Left lung (tissue), 14 donors: ENCODE data around the gene CCDC170. TPM values are rescaled to one million over a fixed set of nuclear protein-coding genes. Genes with fewer than 3 reads are reported as not detected.
"Not testable (repeated sequence)": the region's sequence is repeated elsewhere in the genome, so short reads cannot be mapped to it uniquely, and the experiment has no call there.

ENCODE experiments used
- ATAC-seq: fragments of 200-7000 bp; cut with Tn5 transposase; one replicate; pipeline ENCODE4 v1.9.1; 2020; ENCODE audit warnings: moderate library complexity
- DNase-seq, 4 donors: peaks; one replicate each; pipeline ENCODE4 v3.0.0-alpha.2; 2013 to 2020
- H3K27ac ChIP-seq, 2 donors: fragments of 200-600 bp; sonication (generic) in 1 of 2; one replicate each; pipeline versions ENCODE4 v1.5.0 to v1.8.0; 2020 to 2021
- H3K27me3 ChIP-seq, 2 donors: fragments of 200-600 bp; sonication (generic) in 1 of 2; one replicate each; pipeline versions ENCODE4 v1.5.0 to v1.8.0; 2020 to 2021
- H3K36me3 ChIP-seq, 2 donors: fragments of 200-600 bp; sonication (generic) in 1 of 2; one replicate each; pipeline versions ENCODE4 v1.5.0 to v1.8.0; 2020 to 2021
- H3K4me1 ChIP-seq, 2 donors: fragments of 200-600 bp; one replicate each; pipeline ENCODE4 v1.8.0; 2021
- H3K4me3 ChIP-seq, 2 donors: fragments of 200-600 bp; sonication (generic) in 1 of 2; one replicate each; pipeline versions ENCODE4 v1.5.0 to v1.8.0; 2020 to 2021; ENCODE audit warnings: mild to moderate bottlenecking in 1 of 2
- H3K9me3 ChIP-seq, 2 donors: fragments of 200-600 bp; sonication (generic) in 1 of 2; one replicate each; pipeline versions ENCODE4 v1.5.0 to v1.8.0; 2020 to 2021
- intact Hi-C, 2 donors: fragments of 100-400 bp; cut with DNase I; formaldehyde crosslinking; loops; one replicate each; pipeline versions ENCODE4 v1.11.2 to v1.14.2; 2022
- long read RNA-seq, 12 donors: library from polyadenylated mRNA in 2 of 12; unstranded in 2 of 12; transcript quantifications; one replicate each; pipeline ENCODE4 v2.0.0 and lab custom pipeline, GENCODE V29; 2019 to 2026
- polyA plus RNA-seq, 6 donors: library from polyadenylated mRNA; unstranded; fragments of 120-200 nt; gene quantifications; one replicate each; pipeline ENCODE4 v1.2.1, GENCODE V29; 2013; ENCODE audit not compliant: insufficient read length in 6 of 6
- total RNA-seq, 2 donors: library from RNA; stranded (reverse); fragmentation: NEBNext Ultra II Directional; extraction: Animal tissue kit (Norgen Biotek cat#: 25700); gene quantifications; one replicate each; pipeline ENCODE4 v1.2.1, GENCODE V29; 2021
- TF ChIP-seq, protein P1 (sequence below), 2 donors: fragments of 200-600 bp; sonication (generic) in 1 of 2; IDR thresholded peaks; one replicate each; pipeline versions ENCODE4 v1.5.0 to v1.8.0; 2021; ENCODE audit warnings: antibody characterized with exemption in 2 of 2
- donor health status: DM: no; HTN: yes; CAD: no.
- donor health status: DM: no; HTN: no; CAD: no.

The CCDC170 gene, protein sequence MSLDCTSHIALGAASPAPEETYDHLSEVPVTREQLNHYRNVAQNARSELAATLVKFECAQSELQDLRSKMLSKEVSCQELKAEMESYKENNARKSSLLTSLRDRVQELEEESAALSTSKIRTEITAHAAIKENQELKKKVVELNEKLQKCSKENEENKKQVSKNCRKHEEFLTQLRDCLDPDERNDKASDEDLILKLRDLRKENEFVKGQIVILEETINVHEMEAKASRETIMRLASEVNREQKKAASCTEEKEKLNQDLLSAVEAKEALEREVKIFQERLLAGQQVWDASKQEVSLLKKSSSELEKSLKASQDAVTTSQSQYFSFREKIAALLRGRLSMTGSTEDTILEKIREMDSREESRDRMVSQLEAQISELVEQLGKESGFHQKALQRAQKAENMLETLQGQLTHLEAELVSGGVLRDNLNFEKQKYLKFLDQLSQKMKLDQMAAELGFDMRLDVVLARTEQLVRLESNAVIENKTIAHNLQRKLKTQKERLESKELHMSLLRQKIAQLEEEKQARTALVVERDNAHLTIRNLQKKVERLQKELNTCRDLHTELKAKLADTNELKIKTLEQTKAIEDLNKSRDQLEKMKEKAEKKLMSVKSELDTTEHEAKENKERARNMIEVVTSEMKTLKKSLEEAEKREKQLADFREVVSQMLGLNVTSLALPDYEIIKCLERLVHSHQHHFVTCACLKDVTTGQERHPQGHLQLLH
- total RNA-seq (1 to 10 TPM; 1.7 to 4.6 TPM), polyA plus RNA-seq (1 to 10 TPM; 1.3 to 8.2 (median 5.4) TPM)
- long read RNA-seq, donor 1: 0 reads
- long read RNA-seq, donor 2, full-length matches to known transcripts: 1 of 1 reads
- long read RNA-seq, donor 2, partial matches to known transcripts: 0 of 1 reads
- long read RNA-seq, donor 2, other reads (novel, unspliced or antisense): 0 of 1 reads
- long read RNA-seq, donor 3: 0 reads
- long read RNA-seq, donor 4, partial matches to known transcripts: 1 of 2 reads
- long read RNA-seq, donor 4, other reads (novel, unspliced or antisense): 1 of 2 reads
- long read RNA-seq, donor 5, full-length matches to known transcripts: 4 of 4 reads
- long read RNA-seq, donor 5, partial matches to known transcripts: 0 of 4 reads
- long read RNA-seq, donor 5, other reads (novel, unspliced or antisense): 0 of 4 reads
- long read RNA-seq, donor 6: 0 reads
- long read RNA-seq, donor 7: 0 reads
- long read RNA-seq, donor 8: 0 reads
- long read RNA-seq, donor 9: 0 reads
- long read RNA-seq, donor 10, partial matches to known transcripts: 0 of 1 reads
- long read RNA-seq, donor 10, other reads (novel, unspliced or antisense): 1 of 1 reads
- long read RNA-seq, donor 11, full-length matches to known transcripts: 1 of 1 reads
- long read RNA-seq, donor 11, partial matches to known transcripts: 0 of 1 reads
- long read RNA-seq, donor 11, other reads (novel, unspliced or antisense): 0 of 1 reads
- long read RNA-seq, donor 12: 0 reads

DNA sequence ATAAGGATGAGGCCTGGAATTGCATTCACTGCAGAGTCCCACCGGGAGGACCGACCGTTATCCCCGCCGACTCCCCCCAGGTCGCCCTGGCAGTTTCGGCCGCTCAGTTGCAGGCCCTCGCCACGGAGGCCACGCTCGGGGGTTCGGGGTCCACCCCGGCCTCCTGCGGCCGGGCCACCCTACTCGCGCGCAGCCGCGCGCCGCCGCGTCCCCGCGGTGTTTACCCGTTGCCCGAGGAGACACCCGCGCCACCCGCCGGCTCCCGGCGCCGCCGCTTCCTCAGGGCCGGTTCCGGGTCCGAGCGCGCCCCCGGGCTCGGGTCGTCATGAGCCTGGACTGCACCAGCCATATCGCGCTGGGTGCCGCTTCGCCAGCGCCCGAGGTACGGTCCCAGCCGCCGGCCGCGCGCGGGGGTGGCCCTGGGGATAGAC lies at the start of gene CCDC170:
Gene CCDC170 (plus strand): TSS at position 214 of the 431 bp plus-strand sequence. CDS start 112 bp downstream, at position 326.
- DNase-seq: peak; percentile 50 to 92 (median 76)
- TF ChIP-seq, protein P1, sequence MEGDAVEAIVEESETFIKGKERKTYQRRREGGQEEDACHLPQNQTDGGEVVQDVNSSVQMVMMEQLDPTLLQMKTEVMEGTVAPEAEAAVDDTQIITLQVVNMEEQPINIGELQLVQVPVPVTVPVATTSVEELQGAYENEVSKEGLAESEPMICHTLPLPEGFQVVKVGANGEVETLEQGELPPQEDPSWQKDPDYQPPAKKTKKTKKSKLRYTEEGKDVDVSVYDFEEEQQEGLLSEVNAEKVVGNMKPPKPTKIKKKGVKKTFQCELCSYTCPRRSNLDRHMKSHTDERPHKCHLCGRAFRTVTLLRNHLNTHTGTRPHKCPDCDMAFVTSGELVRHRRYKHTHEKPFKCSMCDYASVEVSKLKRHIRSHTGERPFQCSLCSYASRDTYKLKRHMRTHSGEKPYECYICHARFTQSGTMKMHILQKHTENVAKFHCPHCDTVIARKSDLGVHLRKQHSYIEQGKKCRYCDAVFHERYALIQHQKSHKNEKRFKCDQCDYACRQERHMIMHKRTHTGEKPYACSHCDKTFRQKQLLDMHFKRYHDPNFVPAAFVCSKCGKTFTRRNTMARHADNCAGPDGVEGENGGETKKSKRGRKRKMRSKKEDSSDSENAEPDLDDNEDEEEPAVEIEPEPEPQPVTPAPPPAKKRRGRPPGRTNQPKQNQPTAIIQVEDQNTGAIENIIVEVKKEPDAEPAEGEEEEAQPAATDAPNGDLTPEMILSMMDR (IDR thresholded peaks at IDR 0.05): no peak
- no peaks in the 10 kb centered on the region for H3K36me3 ChIP-seq
- H3K4me3 ChIP-seq: peak within 1 kb of the TSS; percentile 59 to 71
- H3K9me3 ChIP-seq: no peaks in the 10 kb centered on the region
- H3K4me1 ChIP-seq: peaks cover 0 to 38% of the 10 kb centered on the region in 2 donors
- H3K27me3 ChIP-seq: peaks cover 0 to 55% of the 10 kb centered on the region in 2 donors
- H3K27ac ChIP-seq: peak within 1 kb of the TSS; percentile 82 to 85
- intact Hi-C loops: no loop called here
- peak; percentile 83 for ATAC-seq

DNA sequence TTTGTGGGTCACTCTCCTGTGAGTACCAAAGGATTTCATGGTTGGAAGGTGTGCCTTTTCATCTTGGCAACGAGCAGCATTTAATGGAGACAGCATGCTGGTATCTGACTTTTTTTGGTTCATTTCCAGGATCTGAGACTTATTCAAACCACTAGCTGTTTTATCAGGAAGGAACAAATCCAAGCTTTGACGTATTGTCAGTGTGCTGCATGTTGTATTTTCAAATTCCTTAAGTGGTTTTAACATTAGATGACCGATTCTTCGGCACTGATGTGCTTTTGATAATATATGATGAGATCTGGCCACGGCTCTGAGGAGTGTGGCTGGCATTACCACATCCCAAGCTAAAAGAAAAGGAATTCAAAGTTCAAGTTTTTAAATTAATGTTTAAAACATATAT lies 48.3 kb upstream of the CCDC170 start:
- no peaks in the 10 kb centered on the region for H3K36me3 ChIP-seq
- H3K4me3 ChIP-seq: no peak overlapping the region
- peaks cover 15 to 29% of the 10 kb centered on the region in 2 donors for H3K4me1 ChIP-seq
- peak; percentile 14 for ATAC-seq
- TF ChIP-seq, protein P1 (IDR thresholded peaks at IDR 0.05): no peak
- intact Hi-C loops: no loop called here
- H3K27ac ChIP-seq: peak overlapping the region in 1 of 2 donors; percentile 63
- no peaks in the 10 kb centered on the region for H3K27me3 ChIP-seq
- H3K9me3 ChIP-seq: no peaks in the 10 kb centered on the region
- no peak for DNase-seq

DNA sequence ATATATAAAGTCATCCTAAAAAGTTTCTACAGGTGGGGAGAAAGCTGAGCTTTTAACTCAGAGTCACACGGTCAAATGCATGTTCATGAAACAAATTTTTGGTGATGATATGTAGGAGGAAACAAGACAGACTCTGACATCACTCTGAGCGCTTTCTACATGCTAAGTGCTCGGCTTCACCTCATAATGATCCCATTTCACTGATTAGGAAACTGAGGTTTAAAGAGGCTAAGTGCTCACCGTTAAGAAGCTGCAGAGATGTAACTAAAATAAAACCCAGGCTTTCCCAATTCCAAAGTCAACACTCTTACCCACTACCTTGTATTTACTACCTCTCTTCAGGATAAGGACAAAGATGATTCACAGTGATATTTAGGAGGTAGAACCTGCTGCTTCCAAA lies 46.6 kb upstream of the CCDC170 start:
- H3K36me3 ChIP-seq: no peaks in the 10 kb centered on the region
- H3K4me3 ChIP-seq: no peak overlapping the region
- H3K4me1 ChIP-seq: peaks cover 11 to 24% of the 10 kb centered on the region in 2 donors
- no peaks in the 10 kb centered on the region for H3K9me3 ChIP-seq
- TF ChIP-seq, protein P1 (IDR thresholded peaks at IDR 0.05): no peak
- intact Hi-C loops: no loop called here
- DNase-seq (no peak), ATAC-seq (no peak)
- no peak overlapping the region for H3K27ac ChIP-seq
- no peaks in the 10 kb centered on the region for H3K27me3 ChIP-seq

DNA sequence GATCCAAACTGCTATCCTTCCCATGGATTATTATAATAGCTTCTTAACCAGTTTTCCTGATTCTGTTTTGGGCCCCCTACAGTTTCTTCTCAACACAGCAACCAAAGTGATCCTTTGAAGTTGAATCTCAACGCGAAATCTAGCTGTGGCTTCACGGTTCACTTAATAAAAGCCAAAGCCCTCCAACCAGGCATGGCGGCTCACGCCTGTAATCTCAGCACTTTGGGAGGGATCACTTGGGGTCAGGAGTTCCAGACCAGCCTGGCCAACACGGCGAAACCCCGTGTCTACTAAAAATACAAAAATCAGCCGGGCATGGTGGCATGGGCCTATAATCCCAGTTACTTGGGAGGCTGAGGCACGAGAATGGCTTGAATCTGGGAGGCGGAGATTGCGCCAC lies 45.2 kb upstream of the CCDC170 start:
- Histone ChIP-seq H3K4me1 (peaks cover 16 to 24% of the 10 kb centered on the region in 2 donors), H3K4me3 (no peak overlapping the region), H3K9me3 (no peaks in the 10 kb centered on the region), H3K36me3 (no peaks in the 10 kb centered on the region), H3K27me3 (no peaks in the 10 kb centered on the region), H3K27ac (no peak overlapping the region)
- ATAC-seq (no peak), DNase-seq (no peak)
- TF ChIP-seq, protein P1 (IDR thresholded peaks at IDR 0.05): no peak
- intact Hi-C loops: no loop called here

DNA sequence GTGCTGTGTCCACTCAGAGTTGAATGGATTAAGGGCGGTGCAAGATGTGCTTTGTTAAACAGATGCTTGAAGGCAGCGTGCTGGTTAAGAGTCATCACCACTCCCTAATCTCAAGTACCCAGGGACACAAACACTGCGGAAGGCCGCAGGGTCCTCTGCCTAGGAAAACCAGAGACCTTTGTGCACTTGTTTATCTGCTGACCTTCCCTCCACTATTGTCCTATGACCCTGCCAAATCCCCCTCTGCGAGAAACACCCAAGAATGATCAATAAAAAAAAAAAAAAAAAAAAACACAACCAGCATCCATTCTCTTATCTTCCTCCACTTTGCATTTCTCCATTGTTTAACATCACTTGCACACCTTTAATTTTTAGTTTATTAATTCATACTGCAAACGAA lies 42.9 kb upstream of the CCDC170 start:
- ATAC-seq, DNase-seq, H3K27me3 ChIP-seq, H3K36me3 ChIP-seq, H3K9me3 ChIP-seq, intact Hi-C loops: not testable (repeated sequence)
- H3K4me1 ChIP-seq: peaks cover 13 to 28% of the 10 kb centered on the region in 2 donors
- peak overlapping the region; percentile 43 to 86 for H3K4me3 ChIP-seq
- H3K27ac ChIP-seq: peak overlapping the region; percentile 98
